HEK293T (cell line): ENCODE measurements around the gene CLK4.

Source experiments
- CTCF ChIA-PET: fragments of 350-600 bp; formaldehyde crosslinking; extraction: SDS; loops from one replicate; lab custom pipeline; 2021; ENCODE audit warnings: antibody characterized with exemption, inconsistent platforms; lab: Yijun Ruan, JAX
- POLR2A ChIA-PET: fragments of 350-600 bp; formaldehyde crosslinking; extraction: SDS; loops from one replicate; lab custom pipeline; 2020; ENCODE audit warnings: antibody characterized with exemption, inconsistent platforms; lab: Yijun Ruan, JAX
- DNase-seq: peaks from one replicate; pipeline ENCODE4 v3.0.0; 2012; ENCODE audit warnings: mixed read lengths; ENCODE audit errors: extremely low spot score
- ARNT ChIP-seq: fragments of 450-650 bp; IDR thresholded peaks from 2 replicates; pipeline ENCODE4 v1.6.1; 2017; ENCODE audit warnings: mild to moderate bottlenecking
- BHLHE40 ChIP-seq: fragments of 450-650 bp; IDR thresholded peaks from 2 replicates; pipeline ENCODE4 v1.6.1; 2016; ENCODE audit warnings: mild to moderate bottlenecking, moderate library complexity, borderline replicate concordance
- CTBP1 ChIP-seq: fragments of 450-650 bp; IDR thresholded peaks from 2 replicates; pipeline ENCODE4 v1.6.1; 2016; ENCODE audit warnings: borderline replicate concordance
- ELF4 ChIP-seq: fragments of 450-650 bp; IDR thresholded peaks from 2 replicates; pipeline ENCODE4 v1.6.1; 2017; ENCODE audit warnings: antibody characterized with exemption
- FOXA1 ChIP-seq: fragments of 450-650 bp; IDR thresholded peaks from 2 replicates; pipeline ENCODE4 v1.6.1; 2016; ENCODE audit warnings: mild to moderate bottlenecking
- FOXK2 ChIP-seq: fragments of 450-650 bp; IDR thresholded peaks from 2 replicates; pipeline ENCODE4 v1.6.1; 2016; ENCODE audit warnings: mild to moderate bottlenecking
- FOXM1 ChIP-seq: fragments of 450-650 bp; IDR thresholded peaks from 2 replicates; pipeline ENCODE4 v1.6.1; 2017; ENCODE audit warnings: mild to moderate bottlenecking, borderline replicate concordance
- HDGF ChIP-seq: fragments of 450-650 bp; IDR thresholded peaks from 2 replicates; pipeline ENCODE4 v1.6.1; 2017; ENCODE audit warnings: antibody characterized with exemption, borderline replicate concordance
- L3MBTL2 ChIP-seq: fragments of 450-650 bp; conservative IDR thresholded peaks from 2 replicates; pipeline ENCODE4 v1.6.1; 2016; ENCODE audit warnings: mild to moderate bottlenecking
- LEF1 ChIP-seq: fragments of 450-650 bp; IDR thresholded peaks from 2 replicates; pipeline ENCODE4 v1.6.1; 2017; ENCODE audit warnings: mild to moderate bottlenecking, borderline replicate concordance
- NFRKB ChIP-seq: fragments of 450-650 bp; IDR thresholded peaks from 2 replicates; pipeline ENCODE4 v1.6.1; 2016; ENCODE audit warnings: mild to moderate bottlenecking, moderate library complexity
- SP1 ChIP-seq: fragments of 450-650 bp; IDR thresholded peaks from 2 replicates; pipeline ENCODE4 v1.6.1; 2017
- SUZ12 ChIP-seq: fragments of 450-650 bp; IDR thresholded peaks from 2 replicates; pipeline ENCODE4 v1.6.1; 2016; ENCODE audit warnings: mild to moderate bottlenecking
- TARDBP ChIP-seq: fragments of 450-650 bp; IDR thresholded peaks from 2 replicates; pipeline ENCODE4 v1.6.1; 2016
- ZNF384 ChIP-seq: fragments of 450-650 bp; IDR thresholded peaks from 2 replicates; pipeline ENCODE4 v1.6.1; 2016
- TF ChIP-seq, protein P1 (sequence below): fragments of 450-650 bp; IDR thresholded peaks from 2 replicates; pipeline ENCODE4 v1.6.1; 2016

Gene CLK4

DNA sequence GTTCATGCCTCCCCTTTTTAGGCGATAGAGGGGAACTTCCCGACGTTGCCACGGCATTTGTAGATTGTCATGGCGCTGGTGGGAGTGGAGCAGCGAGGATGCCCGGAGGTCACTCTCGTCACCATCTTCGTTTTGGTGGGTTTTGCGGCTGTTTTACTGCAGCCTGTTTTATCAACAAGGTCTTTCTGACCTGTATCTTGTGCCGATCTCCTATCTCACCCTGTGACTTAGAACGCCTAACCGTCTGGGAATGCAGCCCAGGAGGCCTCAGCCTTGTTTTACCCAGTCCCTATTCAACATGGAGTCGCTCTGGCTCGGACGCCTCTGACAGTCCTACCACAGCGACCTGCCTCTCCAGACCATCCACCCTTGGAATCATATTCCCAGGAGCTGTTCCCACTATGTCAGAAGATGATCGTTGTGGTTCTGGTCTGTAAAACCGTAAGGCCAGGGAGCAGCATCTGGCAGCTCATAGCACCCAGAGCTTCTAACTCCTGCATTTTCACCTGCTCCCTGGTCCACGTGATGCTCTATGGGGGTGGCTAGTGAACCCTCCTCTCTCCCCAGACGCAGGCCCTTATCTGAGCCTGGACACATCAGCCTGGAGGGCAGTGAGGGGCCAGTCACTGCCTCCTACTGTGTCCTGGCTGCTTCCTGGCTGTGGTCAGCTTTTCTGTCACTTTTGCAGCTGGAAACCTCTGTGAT lies 35.1 kb upstream of the CLK4 start:
- POLR2A ChIA-PET, result no interaction called here
- TF ChIP-seq HDGF, result no peak
- no peak for TF ChIP-seq BHLHE40
- TF ChIP-seq, protein P1, sequence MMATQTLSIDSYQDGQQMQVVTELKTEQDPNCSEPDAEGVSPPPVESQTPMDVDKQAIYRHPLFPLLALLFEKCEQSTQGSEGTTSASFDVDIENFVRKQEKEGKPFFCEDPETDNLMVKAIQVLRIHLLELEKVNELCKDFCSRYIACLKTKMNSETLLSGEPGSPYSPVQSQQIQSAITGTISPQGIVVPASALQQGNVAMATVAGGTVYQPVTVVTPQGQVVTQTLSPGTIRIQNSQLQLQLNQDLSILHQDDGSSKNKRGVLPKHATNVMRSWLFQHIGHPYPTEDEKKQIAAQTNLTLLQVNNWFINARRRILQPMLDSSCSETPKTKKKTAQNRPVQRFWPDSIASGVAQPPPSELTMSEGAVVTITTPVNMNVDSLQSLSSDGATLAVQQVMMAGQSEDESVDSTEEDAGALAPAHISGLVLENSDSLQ, result no peak
- no peak for TF ChIP-seq L3MBTL2
- no peak for TF ChIP-seq ELF4
- CTCF ChIA-PET, result no interaction called here
- no peak for DNase-seq

DNA sequence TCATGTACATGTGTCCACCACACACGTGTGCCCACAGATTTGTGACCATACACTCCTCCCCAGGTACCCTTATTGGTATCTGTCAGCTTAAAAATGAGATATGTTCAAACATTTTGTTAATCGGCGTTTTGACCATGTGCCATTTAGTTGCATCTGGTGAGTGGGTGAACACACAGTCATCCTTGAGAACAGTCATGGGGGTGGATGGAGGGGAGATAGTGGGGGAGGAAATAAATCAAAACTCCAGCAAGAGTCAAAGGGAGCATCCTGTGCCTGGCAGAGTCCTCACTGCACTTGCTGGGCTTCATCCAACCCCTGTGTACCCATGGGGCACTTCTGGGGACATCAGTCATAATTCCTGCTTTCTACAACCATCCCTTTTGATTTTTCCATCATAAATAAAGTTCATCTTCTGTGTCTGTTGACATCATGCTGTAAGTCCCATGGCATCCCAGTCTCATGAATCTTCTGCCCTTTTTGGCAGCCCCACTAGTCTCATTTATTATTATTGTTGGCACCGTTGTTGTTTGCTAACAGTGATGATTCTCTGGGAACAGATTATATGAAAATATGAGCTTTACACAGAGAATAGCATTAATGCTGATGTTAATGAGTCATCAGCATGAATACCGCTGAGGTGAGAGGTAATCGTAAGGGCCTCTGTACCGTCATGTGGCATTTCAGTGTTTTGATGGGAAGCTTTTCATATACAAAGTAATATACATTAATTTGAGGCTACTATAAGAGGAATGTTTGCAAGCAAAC lies 24.4 kb upstream of the CLK4 start:
- POLR2A ChIA-PET, result no interaction called here
- CTCF ChIA-PET, result no interaction called here
- DNase-seq, result no peak
- TF ChIP-seq BHLHE40, result no peak
- TF ChIP-seq FOXM1, result no peak
- no peak for TF ChIP-seq HDGF
- TF ChIP-seq LEF1, result no peak
- no peak for TF ChIP-seq NFRKB
- no peak for TF ChIP-seq FOXA1

DNA sequence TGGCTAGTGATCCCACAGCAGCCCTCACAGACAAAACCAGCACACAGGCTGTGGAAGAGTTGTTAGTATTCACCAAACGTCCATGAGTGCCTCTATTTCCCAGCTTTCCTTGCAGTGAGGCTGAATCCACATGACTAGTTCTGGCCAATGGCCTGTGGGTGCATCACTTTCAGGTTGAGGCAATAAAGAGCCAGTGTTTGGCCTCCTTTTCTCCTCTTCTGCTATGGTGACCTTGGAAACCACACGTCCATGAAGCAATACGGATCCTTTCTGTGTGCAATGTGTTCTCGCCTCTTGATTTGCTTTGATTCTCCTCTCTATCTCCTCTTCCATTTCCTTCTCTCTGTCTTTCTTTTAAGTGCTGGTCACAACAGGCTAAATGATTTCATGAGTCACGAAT lies 23.4 kb upstream of the CLK4 start:
- no peak for DNase-seq
- TF ChIP-seq ARNT (no peak), CTBP1 (no peak), BHLHE40 (no peak), NFRKB (no peak), SUZ12 (no peak), ELF4 (no peak), FOXM1 (no peak), FOXA1 (no peak), L3MBTL2 (no peak), HDGF (no peak), FOXK2 (no peak)
- TF ChIP-seq, protein P1, result no peak
- ChIA-PET POLR2A (no interaction called here), CTCF (no interaction called here)

DNA sequence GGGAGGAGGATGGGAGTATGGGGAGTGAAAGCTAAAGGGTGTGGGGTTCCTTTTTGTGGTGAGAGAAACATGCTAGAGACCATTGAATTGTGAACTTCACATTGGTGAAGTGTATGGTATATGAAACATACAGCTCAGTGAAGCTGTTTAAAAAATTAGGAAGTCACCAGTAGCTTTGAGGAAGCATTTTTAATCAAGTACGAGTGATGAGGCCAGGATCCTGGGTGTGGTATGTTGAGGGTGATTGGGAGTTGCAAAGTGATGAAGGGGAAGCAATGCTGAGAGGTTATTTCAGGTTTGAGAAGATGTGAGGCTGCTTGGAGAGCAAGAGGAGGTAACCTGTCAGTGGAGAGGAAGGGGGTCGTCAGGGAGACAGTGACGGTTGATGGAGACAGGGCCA lies 22.7 kb upstream of the CLK4 start:
- DNase-seq, result no peak
- CTCF ChIA-PET, result no interaction called here
- TF ChIP-seq BHLHE40 (no peak), FOXA1 (no peak), ARNT (no peak), CTBP1 (no peak), HDGF (no peak), TARDBP (no peak), LEF1 (no peak), SUZ12 (no peak), L3MBTL2 (no peak), NFRKB (no peak), FOXM1 (no peak), ELF4 (no peak), ZNF384 (no peak), FOXK2 (no peak), SP1 (no peak)
- TF ChIP-seq, protein P1, result no peak
- POLR2A ChIA-PET, result no interaction called here

DNA sequence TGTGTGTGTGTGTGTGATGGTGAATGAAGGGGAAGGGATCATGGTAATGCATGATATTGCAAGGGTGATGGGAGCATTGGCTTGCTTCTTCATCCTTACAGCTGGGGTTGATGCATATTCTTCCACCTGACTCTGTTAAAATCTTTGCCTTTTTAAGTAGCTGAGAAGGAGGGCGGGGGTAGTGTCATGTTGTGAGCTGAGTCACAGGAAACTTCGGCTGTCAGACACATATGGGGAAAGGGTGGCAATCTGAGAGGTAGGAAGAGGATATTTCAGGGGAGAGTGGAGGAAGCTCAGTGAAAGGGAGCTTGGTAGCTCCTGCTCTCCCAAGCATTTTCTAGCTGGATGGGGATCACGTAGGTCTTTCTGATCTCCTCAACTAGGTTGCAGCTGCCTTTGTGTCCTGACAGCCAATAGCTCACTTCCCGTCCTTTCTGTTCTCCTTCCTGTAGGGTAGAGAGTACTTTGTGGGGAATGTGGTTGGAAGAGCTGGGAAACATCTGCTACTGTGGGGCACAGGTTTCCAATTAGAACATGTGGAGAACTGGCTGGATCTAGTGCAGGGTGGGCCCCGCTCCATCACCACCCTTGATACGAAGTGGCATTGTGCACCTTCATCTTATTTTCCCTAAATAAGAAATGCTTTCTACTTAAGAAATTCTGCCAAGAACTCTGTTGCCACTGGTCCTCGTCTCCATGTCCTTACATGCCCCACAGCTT lies 18.1 kb upstream of the CLK4 start:
- ChIA-PET CTCF (no interaction called here), POLR2A (no interaction called here)
- TF ChIP-seq FOXM1 (no peak), ELF4 (no peak), SP1 (no peak), L3MBTL2 (no peak), HDGF (no peak), TARDBP (no peak), NFRKB (no peak), CTBP1 (no peak)
- TF ChIP-seq, protein P1, result no peak
- no peak for DNase-seq
